Measurements from ENCODE around the gene SLC12A2.

- TF ChIP-seq CTCF (IDR thresholded peaks at IDR 0.05) (no peak), POLR2AphosphoS5 (IDR thresholded peaks at IDR 0.05) (no peak), POLR2A (IDR thresholded peaks at IDR 0.05) (no peak)
Measured at GRCh38 chr5:128212191-128212806, 128.7 kb downstream of the SLC12A2 start.

Measured in prostate gland (tissue), 2 donors.